ENCODE results near the gene TTLL11. TPM values are rescaled to one million over a fixed set of nuclear protein-coding genes. Genes with fewer than 3 reads are reported as not detected.
"Not testable (repeated sequence)": the region's sequence is repeated elsewhere in the genome, so short reads cannot be mapped to it uniquely, and the experiment has no call there.

TTLL11 gene
- total RNA-seq, 1 donor from 2014 or later = 23.9 TPM

- no peak for TF ChIP-seq CTCF (IDR thresholded peaks at IDR 0.05; ENCODE audit: partially characterized antibody, unreplicated experiment)
- DNase-seq = no peak
- peaks cover 2% of the 10 kb centered on the region for H3K9me3 Mint-ChIP-seq (ENCODE audit: unreplicated experiment)
- H3K27ac Mint-ChIP-seq (ENCODE audit: unreplicated experiment) = no peak overlapping the region
- no peak overlapping the region for H3K4me3 Mint-ChIP-seq (ENCODE audit: unreplicated experiment)
- peaks cover 5% of the 10 kb centered on the region for H3K4me1 Mint-ChIP-seq (ENCODE audit: low read depth, unreplicated experiment)
- H3K27me3 Mint-ChIP-seq (ENCODE audit: unreplicated experiment) = peaks cover 2% of the 10 kb centered on the region
- H3K36me3 Mint-ChIP-seq (ENCODE audit: unreplicated experiment) = peaks cover 12% of the 10 kb centered on the region
Observed at GRCh38 chr9:122075135-122076030, 17.7 kb downstream of the TTLL11 start.

- DNase-seq = no peak
- H3K4me3 Mint-ChIP-seq (ENCODE audit: unreplicated experiment) = no peak overlapping the region
- TF ChIP-seq CTCF (IDR thresholded peaks at IDR 0.05; ENCODE audit: partially characterized antibody, unreplicated experiment) = no peak
- peaks cover 5% of the 10 kb centered on the region for H3K4me1 Mint-ChIP-seq (ENCODE audit: low read depth, unreplicated experiment)
- no peaks in the 10 kb centered on the region for H3K9me3 Mint-ChIP-seq (ENCODE audit: unreplicated experiment)
- H3K27ac Mint-ChIP-seq (ENCODE audit: unreplicated experiment) = no peak overlapping the region
- H3K36me3 Mint-ChIP-seq (ENCODE audit: unreplicated experiment) = no peaks in the 10 kb centered on the region
- peaks cover 5% of the 10 kb centered on the region for H3K27me3 Mint-ChIP-seq (ENCODE audit: unreplicated experiment)
Observed at GRCh38 chr9:122071715-122072114, 21.4 kb downstream of the TTLL11 start.

GRCh38 chr9:122070728-122071515 is 22.2 kb downstream of the TTLL11 start:
- Mint-ChIP-seq H3K27me3 (ENCODE audit: unreplicated experiment) (peaks cover 5% of the 10 kb centered on the region), H3K9me3 (ENCODE audit: unreplicated experiment) (no peaks in the 10 kb centered on the region), H3K36me3 (ENCODE audit: unreplicated experiment) (no peaks in the 10 kb centered on the region), H3K4me1 (ENCODE audit: low read depth, unreplicated experiment) (peaks cover 5% of the 10 kb centered on the region), H3K4me3 (ENCODE audit: unreplicated experiment) (no peak overlapping the region), H3K27ac (ENCODE audit: unreplicated experiment) (no peak overlapping the region)
- DNase-seq = no peak
- TF ChIP-seq CTCF (IDR thresholded peaks at IDR 0.05; ENCODE audit: partially characterized antibody, unreplicated experiment) = no peak

GRCh38 chr9:122066680-122067079 is 26.4 kb downstream of the TTLL11 start:
- H3K27ac Mint-ChIP-seq (ENCODE audit: unreplicated experiment); H3K4me3 Mint-ChIP-seq (ENCODE audit: unreplicated experiment); H3K4me1 Mint-ChIP-seq (ENCODE audit: low read depth, unreplicated experiment); H3K36me3 Mint-ChIP-seq (ENCODE audit: unreplicated experiment); H3K9me3 Mint-ChIP-seq (ENCODE audit: unreplicated experiment); DNase-seq; H3K27me3 Mint-ChIP-seq (ENCODE audit: unreplicated experiment): not testable (repeated sequence)

GRCh38 chr9:122065923-122066629 is 27.0 kb downstream of the TTLL11 start:
- TF ChIP-seq CTCF (IDR thresholded peaks at IDR 0.05; ENCODE audit: partially characterized antibody, unreplicated experiment) = no peak

More at GRCh38 chr9:122065923-122066629, 27.0 kb downstream of the TTLL11 start:
- H3K27ac Mint-ChIP-seq (ENCODE audit: unreplicated experiment) = no peak overlapping the region
- H3K9me3 Mint-ChIP-seq (ENCODE audit: unreplicated experiment) = no peaks in the 10 kb centered on the region
- H3K27me3 Mint-ChIP-seq (ENCODE audit: unreplicated experiment) = peaks cover 6% of the 10 kb centered on the region
- H3K36me3 Mint-ChIP-seq (ENCODE audit: unreplicated experiment) = no peaks in the 10 kb centered on the region
- no peak for DNase-seq
- no peak overlapping the region for H3K4me3 Mint-ChIP-seq (ENCODE audit: unreplicated experiment)
- H3K4me1 Mint-ChIP-seq (ENCODE audit: low read depth, unreplicated experiment) = no peaks in the 10 kb centered on the region

All from glutamatergic neuron (in vitro differentiated cells).